Mesenchymal stem cell (in vitro differentiated cells and primary cell): ENCODE measurements around the gene TMEM33.

ENCODE experiments used
- DNase-seq: peaks from one replicate; pipeline ENCODE4 v3.0.0-alpha.2; 2013
- H2AFZ ChIP-seq: one replicate; pipeline ENCODE4 v1.6.1; 2013; ENCODE audit warnings: low read depth, mild to moderate bottlenecking, control low read depth, inconsistent platforms, low read length, moderate library complexity
- H2AK5ac ChIP-seq: 2 replicates; pipeline ENCODE4 v1.6.1; 2013; ENCODE audit warnings: low read length, moderate library complexity, mild to moderate bottlenecking, inconsistent platforms; ENCODE audit not compliant: severe bottlenecking
- H2BK120ac ChIP-seq: one replicate; pipeline ENCODE4 v1.6.1; 2013; ENCODE audit warnings: low read depth, mild to moderate bottlenecking, inconsistent platforms, low read length, moderate library complexity
- H2BK12ac ChIP-seq, 2 experiments: one replicate each; pipeline ENCODE4 v1.6.1; 2013; ENCODE audit warnings: inconsistent platforms in 2 of 2, low read length in 2 of 2, mild to moderate bottlenecking in 2 of 2, moderate library complexity in 2 of 2, control low read depth in 1 of 2
- H2BK15ac ChIP-seq: one replicate; pipeline ENCODE4 v1.6.1; 2013; ENCODE audit warnings: mild to moderate bottlenecking, low read depth, inconsistent platforms; ENCODE audit not compliant: poor library complexity, severe bottlenecking
- H2BK5ac ChIP-seq: 2 replicates; pipeline ENCODE4 v1.6.1; 2013; ENCODE audit warnings: low read depth, mild to moderate bottlenecking, low read length, control low read depth, inconsistent platforms; ENCODE audit not compliant: poor library complexity, severe bottlenecking
- H3K14ac ChIP-seq, 2 experiments: one replicate each; pipeline ENCODE4 v1.6.1; 2013; ENCODE audit warnings: inconsistent platforms in 2 of 2, low read length in 2 of 2, control low read depth in 1 of 2, mild to moderate bottlenecking in 1 of 2, moderate library complexity in 1 of 2
- H3K18ac ChIP-seq, 2 experiments: one replicate each; pipeline ENCODE4 v1.6.1; 2013; ENCODE audit warnings: inconsistent platforms in 2 of 2, low read length in 2 of 2, control low read depth in 1 of 2, low read depth in 1 of 2, mild to moderate bottlenecking in 1 of 2
- H3K23ac ChIP-seq, 2 experiments: one replicate each; pipeline ENCODE4 v1.6.1; 2013; ENCODE audit warnings: inconsistent platforms in 2 of 2, low read length in 2 of 2, mild to moderate bottlenecking in 2 of 2, moderate library complexity in 2 of 2, control low read depth in 1 of 2
- H3K27ac ChIP-seq: 2 replicates; pipeline ENCODE4 v1.5.1; 2013; ENCODE audit warnings: mild to moderate bottlenecking, moderate library complexity, low read length, control low read depth, inconsistent platforms; ENCODE audit not compliant: poor library complexity, severe bottlenecking
- H3K27me3 ChIP-seq, 2 experiments: 2 replicates each; pipeline versions ENCODE4 v1.6.1 to v1.7.0; 2013; ENCODE audit warnings: low read length in 2 of 2, mild to moderate bottlenecking in 2 of 2, moderate library complexity in 2 of 2, control low read depth in 1 of 2, inconsistent platforms in 1 of 2; ENCODE audit not compliant: control insufficient read depth in 1 of 2, insufficient read depth in 1 of 2
- H3K36me3 ChIP-seq, 2 experiments: 2 replicates each; pipeline versions ENCODE4 v1.6.1 to v1.7.0; 2013; ENCODE audit warnings: low read length in 2 of 2, control low read depth in 1 of 2, inconsistent platforms in 1 of 2, low read depth in 1 of 2, mild to moderate bottlenecking in 1 of 2; ENCODE audit not compliant: insufficient read depth in 2 of 2, control insufficient read depth in 1 of 2
- H3K4ac ChIP-seq, 2 experiments: one replicate each; pipeline ENCODE4 v1.6.1; 2013; ENCODE audit warnings: inconsistent platforms in 2 of 2, low read length in 2 of 2, mild to moderate bottlenecking in 2 of 2, moderate library complexity in 2 of 2, control low read depth in 1 of 2, low read depth in 1 of 2
- H3K4me1 ChIP-seq: 2 replicates; pipeline ENCODE4 v1.6.1; 2013; ENCODE audit warnings: low read depth, low read length, control low read depth; ENCODE audit not compliant: control insufficient read depth, insufficient read depth
- H3K4me2 ChIP-seq: 2 replicates; pipeline ENCODE4 v1.6.1; 2013; ENCODE audit warnings: low read length, mild to moderate bottlenecking, inconsistent platforms; ENCODE audit not compliant: poor library complexity, severe bottlenecking
- H3K4me3 ChIP-seq, 2 experiments: 2 replicates each; pipeline versions ENCODE4 v1.5.1 to v1.7.0; 2013; ENCODE audit warnings: low read length in 2 of 2, mild to moderate bottlenecking in 2 of 2, control low read depth in 1 of 2, low read depth in 1 of 2; ENCODE audit not compliant: insufficient read depth in 1 of 2
- H3K79me1 ChIP-seq: replicated peaks from 2 replicates; pipeline ENCODE4 v1.6.1; 2013; ENCODE audit warnings: mild to moderate bottlenecking, control low read depth, low read length, inconsistent platforms; ENCODE audit not compliant: poor library complexity, severe bottlenecking
- H3K9ac ChIP-seq: 2 replicates; pipeline ENCODE4 v1.7.0; 2013; ENCODE audit warnings: mild to moderate bottlenecking, low read length, moderate library complexity
- H3K9me3 ChIP-seq: 2 replicates; pipeline ENCODE4 v1.7.0; 2013; ENCODE audit warnings: mild to moderate bottlenecking, low read length; ENCODE audit not compliant: control insufficient read depth
- H4K8ac ChIP-seq: one replicate; pipeline ENCODE4 v1.6.1; 2013; ENCODE audit warnings: inconsistent platforms, mild to moderate bottlenecking, low read length, moderate library complexity
- H4K91ac ChIP-seq: one replicate; pipeline ENCODE4 v1.6.1; 2013; ENCODE audit warnings: mild to moderate bottlenecking, low read length, inconsistent platforms
- WGBS: methylation state at CpG from one replicate; pipeline ENCODE4 v1.1.7; 2013; ENCODE audit warnings: mixed read lengths; 5-methylcytosine and 5-hydroxymethylcytosine counted together

The TMEM33 gene

GRCh38 chr4:41943506-41943905 is 8.3 kb downstream of the TMEM33 start:
- Histone ChIP-seq H3K36me3 (peaks cover 4 to 80% of the 10 kb centered on the region in 2 experiments), H2AFZ (no peak overlapping the region), H2BK5ac (no peak overlapping the region), H3K9me3 (no peaks in the 10 kb centered on the region), H3K23ac (no peak overlapping the region), H4K8ac (no peak overlapping the region), H2BK120ac (no peak overlapping the region), H3K18ac (no peak overlapping the region), H3K4me2 (no peak overlapping the region), H2AK5ac (no peak overlapping the region), H3K14ac (no peak overlapping the region), H3K27ac (no peak overlapping the region), H2BK15ac (no peak overlapping the region), H4K91ac (no peak overlapping the region), H3K9ac (no peak overlapping the region), H3K27me3 (no peaks in the 10 kb centered on the region), H2BK12ac (no peak overlapping the region), H3K79me1 (peaks cover 8% of the 10 kb centered on the region), H3K4me3 (no peak overlapping the region), H3K4ac (no peak overlapping the region), H3K4me1 (no peaks in the 10 kb centered on the region)
- WGBS: no CpG with 5 or more reads among the region's 2 CpGs
- no peak for DNase-seq

GRCh38 chr4:41944089-41944488 is 8.9 kb downstream of the TMEM33 start:
- Histone ChIP-seq H3K9ac (no peak overlapping the region), H2BK5ac (no peak overlapping the region), H2AFZ (no peak overlapping the region), H3K9me3 (no peaks in the 10 kb centered on the region), H3K14ac (no peak overlapping the region), H3K27me3 (no peaks in the 10 kb centered on the region), H4K91ac (no peak overlapping the region), H3K27ac (no peak overlapping the region), H3K4me3 (no peak overlapping the region), H4K8ac (no peak overlapping the region), H3K4me2 (no peak overlapping the region), H2BK12ac (no peak overlapping the region), H3K4me1 (no peaks in the 10 kb centered on the region), H3K79me1 (peaks cover 6% of the 10 kb centered on the region), H3K36me3 (peaks cover 4 to 78% of the 10 kb centered on the region in 2 experiments), H3K4ac (no peak overlapping the region), H3K18ac (no peak overlapping the region), H2BK15ac (no peak overlapping the region), H3K23ac (no peak overlapping the region), H2AK5ac (no peak overlapping the region), H2BK120ac (no peak overlapping the region)
- DNase-seq: no peak

- Histone ChIP-seq H2BK15ac (no peak overlapping the region), H2AK5ac (no peak overlapping the region), H2BK12ac (no peak overlapping the region), H3K4me2 (no peak overlapping the region), H3K18ac (no peak overlapping the region), H3K4me3 (no peak overlapping the region), H3K27me3 (no peaks in the 10 kb centered on the region), H3K14ac (no peak overlapping the region), H3K79me1 (peaks cover 7% of the 10 kb centered on the region), H3K9me3 (no peaks in the 10 kb centered on the region), H4K91ac (no peak overlapping the region), H2BK120ac (no peak overlapping the region), H3K4ac (no peak overlapping the region), H3K23ac (no peak overlapping the region), H3K4me1 (no peaks in the 10 kb centered on the region), H2BK5ac (no peak overlapping the region), H4K8ac (no peak overlapping the region), H3K36me3 (peaks cover 4 to 88% of the 10 kb centered on the region in 2 experiments), H3K9ac (no peak overlapping the region), H2AFZ (no peak overlapping the region), H3K27ac (no peak overlapping the region)
- WGBS: 94% methylated on average over 2 of the region's 3 CpGs
- DNase-seq: no peak
These were observed 14.3 kb downstream of the TMEM33 start for GRCh38 chr4:41949531-41949930.

GRCh38 chr4:41957634-41958033 is 22.4 kb downstream of the TMEM33 start:
- Histone ChIP-seq H2AFZ (no peak overlapping the region), H3K14ac (no peak overlapping the region), H3K9me3 (no peaks in the 10 kb centered on the region), H4K91ac (no peak overlapping the region), H3K4me3 (no peak overlapping the region), H2BK15ac (no peak overlapping the region), H2BK120ac (no peak overlapping the region), H3K4ac (no peak overlapping the region), H4K8ac (no peak overlapping the region), H3K18ac (no peak overlapping the region), H3K4me2 (no peak overlapping the region), H2BK12ac (no peak overlapping the region), H2BK5ac (no peak overlapping the region), H3K36me3 (peaks cover 3 to 41% of the 10 kb centered on the region in 2 experiments), H3K79me1 (peaks cover 6% of the 10 kb centered on the region), H3K27me3 (no peaks in the 10 kb centered on the region), H3K23ac (no peak overlapping the region), H3K27ac (no peak overlapping the region), H3K9ac (no peak overlapping the region), H3K4me1 (no peaks in the 10 kb centered on the region), H2AK5ac (no peak overlapping the region)
- 40% methylated on average over 1 of the region's 1 CpG for WGBS
- peak; percentile 15 for DNase-seq
